T1000 (cell line): ENCODE results near the gene C1R.
"Not testable (repeated sequence)": the region's sequence is repeated elsewhere in the genome, so short reads cannot be mapped to it uniquely, and the experiment has no call there.

Experiments used
- DNase-seq: peaks from one replicate; lab custom pipeline; 2025; ENCODE audit warnings: mixed read lengths; lab: John Stamatoyannopoulos, UW

Gene C1R

GRCh38 chr12:7120166-7120565 is 27.9 kb upstream of the C1R start:
- no peak for DNase-seq

- no peak for DNase-seq
Measured at GRCh38 chr12:7118881-7119280, 26.6 kb upstream of the C1R start.

GRCh38 chr12:7117670-7118069 is 25.4 kb upstream of the C1R start:
- DNase-seq, result no peak

GRCh38 chr12:7116916-7117315 is 24.7 kb upstream of the C1R start:
- no peak for DNase-seq

GRCh38 chr12:7116196-7116595 is 24.0 kb upstream of the C1R start:
- no peak for DNase-seq

- no peak for DNase-seq
Measured at GRCh38 chr12:7114851-7115250, 22.6 kb upstream of the C1R start.

GRCh38 chr12:7114008-7114407 is 21.8 kb upstream of the C1R start:
- no peak for DNase-seq

GRCh38 chr12:7113389-7113871 is 21.2 kb upstream of the C1R start:
- DNase-seq, result no peak

- no peak for DNase-seq
Measured at GRCh38 chr12:7112041-7112440, 19.8 kb upstream of the C1R start.

- DNase-seq, result no peak
Measured at GRCh38 chr12:7110661-7111060, 18.4 kb upstream of the C1R start.

- DNase-seq, result no peak
Measured at GRCh38 chr12:7109572-7109920, 17.3 kb upstream of the C1R start.

GRCh38 chr12:7108796-7109571 is 16.7 kb upstream of the C1R start, which contains the start of gene C1RL:
TSS of gene C1RL (minus strand) at chr12:7109214. CDS start at chr12:7109180, 34 bp downstream.
- DNase-seq, result peak; percentile 59

GRCh38 chr12:7108003-7108795 is 16.0 kb upstream of the C1R start:
- peak; percentile 39 for DNase-seq

GRCh38 chr12:7107636-7108002 is 15.4 kb upstream of the C1R start:
- DNase-seq, result no peak

GRCh38 chr12:7107181-7107580 is 14.9 kb upstream of the C1R start:
- DNase-seq, result not testable (repeated sequence)

GRCh38 chr12:7106082-7106481 is 13.8 kb upstream of the C1R start:
- DNase-seq, result no peak

- no peak for DNase-seq
Measured at GRCh38 chr12:7103837-7104584, 11.8 kb upstream of the C1R start.

GRCh38 chr12:7102582-7102981 is 10.3 kb upstream of the C1R start:
- DNase-seq, result no peak

GRCh38 chr12:7101694-7102131 is 9.5 kb upstream of the C1R start:
- no peak for DNase-seq

GRCh38 chr12:7101047-7101693 is 8.9 kb upstream of the C1R start:
- no peak for DNase-seq

- DNase-seq, result no peak
Measured at GRCh38 chr12:7100239-7100638, 8.0 kb upstream of the C1R start.
